GM23248 (cell line): ENCODE results near the gene KCNN4.

ENCODE experiments used
- EZH2 ChIP-seq: fragments of 200-600 bp; sonication (generic); IDR thresholded peaks from 2 replicates; pipeline ENCODE4 v1.6.1; 2018; ENCODE audit warnings: antibody characterized with exemption, mild to moderate bottlenecking; ENCODE audit not compliant: insufficient read depth, poor library complexity, severe bottlenecking
- EZH2phosphoT487 ChIP-seq: fragments of 200-600 bp; sonication (generic); IDR thresholded peaks from 2 replicates; pipeline ENCODE4 v1.6.1; 2018; ENCODE audit warnings: antibody characterized with exemption, moderate library complexity, mild to moderate bottlenecking, low read depth; ENCODE audit not compliant: insufficient read depth

DNA sequence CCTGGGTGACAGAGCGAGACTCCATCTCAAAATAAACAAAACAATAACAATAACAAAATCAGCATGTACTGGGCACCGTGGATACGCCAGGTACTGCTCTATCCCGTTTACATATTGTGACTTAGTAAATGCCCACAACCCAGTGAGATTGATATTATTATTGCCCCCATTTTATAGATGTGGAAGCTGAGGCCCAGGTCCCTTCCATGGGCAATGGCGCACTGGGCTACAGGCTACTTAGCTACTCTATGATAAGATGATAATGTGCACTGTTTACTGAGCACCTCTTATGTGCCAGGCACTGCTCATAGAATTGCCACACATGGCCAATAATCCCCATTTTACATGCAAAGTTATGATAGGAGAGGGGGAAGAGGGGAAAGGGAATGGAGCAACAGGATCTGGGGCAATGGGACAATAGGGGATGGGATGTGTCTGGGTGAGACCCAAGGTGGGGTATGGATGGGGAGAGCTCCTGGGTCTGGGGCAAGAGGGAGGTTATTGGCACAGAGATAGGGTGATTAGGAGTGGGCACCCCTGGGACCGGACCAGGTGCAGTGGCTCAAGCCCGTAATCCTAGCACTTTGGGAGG is 5.4 kb downstream of the KCNN4 start:
- TF ChIP-seq EZH2 = no peak
- no peak for TF ChIP-seq EZH2phosphoT487
